Right atrium auricular region (tissue), 2 donors: ENCODE results near the gene BTBD17. TPM values are rescaled to one million over a fixed set of nuclear protein-coding genes. Genes with fewer than 3 reads are reported as not detected.

Experiments used
- DNase-seq: peaks from one replicate; pipeline ENCODE4 v3.0.0-alpha.2; 2019; ENCODE audit warnings: low spot score
- H3K27ac ChIP-seq, 2 donors: fragments of 200-600 bp; sonication (generic); 1 replicate in 1 of 2; 2 replicates in 1 of 2; pipeline ENCODE4 v1.5.1; 2016 to 2019
- H3K27me3 ChIP-seq, 2 donors: fragments of 200-600 bp; sonication (generic); one replicate each; pipeline versions ENCODE4 v1.5.1 to v1.6.0; 2017 to 2019
- H3K36me3 ChIP-seq: fragments of 200-600 bp; sonication (generic); one replicate; pipeline ENCODE4 v1.5.1; 2016
- H3K4me1 ChIP-seq, 2 donors: fragments of 200-600 bp; sonication (generic); one replicate each; pipeline versions ENCODE4 v1.5.1 to v1.6.0; 2017 to 2019
- H3K4me3 ChIP-seq, 2 donors: fragments of 200-600 bp; sonication (generic); 1 replicate in 1 of 2; 2 replicates in 1 of 2; pipeline ENCODE4 v1.5.1; 2017 to 2019; ENCODE audit warnings: mild to moderate bottlenecking in 1 of 2, moderate library complexity in 1 of 2
- H3K9me3 ChIP-seq, 2 donors: fragments of 200-600 bp; sonication (generic); one replicate each; pipeline ENCODE4 v1.5.1; 2019
- total RNA-seq, 2 donors: library from RNA; depleted of rRNA; stranded (reverse); fragments of >200 nt; gene quantifications; one replicate each; pipeline ENCODE4 v1.1.0, GENCODE V29; 2016
- TF ChIP-seq, protein P1 (sequence below), 2 donors: fragments of 200-600 bp; sonication (generic); IDR thresholded peaks; one replicate each; pipeline ENCODE4 v1.5.1; 2019; ENCODE audit warnings: antibody characterized with exemption in 2 of 2

The BTBD17 gene
- total RNA-seq, 2 donors from 2014 or later = not detected

DNA sequence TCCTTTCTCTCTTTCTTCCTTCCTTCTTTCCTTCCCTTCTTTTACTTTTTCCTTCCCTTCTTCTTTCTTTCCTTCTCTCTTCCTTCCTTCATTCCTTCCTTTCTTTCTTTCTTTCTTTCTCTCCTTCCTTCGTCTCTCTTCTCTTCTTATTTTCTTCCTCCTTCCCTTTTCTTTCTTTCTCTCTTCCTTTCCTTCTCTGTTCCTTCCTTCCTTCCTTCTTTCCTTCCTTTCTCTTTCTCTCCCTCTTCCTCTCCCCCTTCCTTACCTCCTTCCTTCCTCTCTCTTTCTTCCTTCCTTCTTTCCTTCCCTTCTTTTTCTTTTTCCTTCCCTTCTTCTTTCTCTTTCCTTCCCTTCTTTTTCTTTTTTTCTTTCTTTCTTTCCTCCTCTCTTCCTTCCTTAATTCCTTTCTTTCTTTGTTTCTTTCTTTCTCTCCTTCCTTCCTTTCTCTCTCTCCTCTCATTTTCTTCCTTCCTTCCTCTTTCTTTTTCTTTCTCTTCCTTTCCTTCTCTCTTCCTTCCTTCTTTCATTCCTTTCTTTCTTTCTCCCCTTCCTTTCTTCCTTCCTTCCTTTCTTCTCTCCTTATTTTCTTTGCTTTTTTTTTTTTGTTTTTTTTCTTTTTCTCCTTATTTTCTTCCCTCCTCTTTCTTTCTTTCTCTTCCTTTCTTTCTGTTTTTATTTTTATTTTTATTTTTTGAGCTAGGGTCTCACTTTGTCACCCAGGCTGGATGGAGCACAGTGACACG is 28.4 kb upstream of the BTBD17 start:
- Histone ChIP-seq H3K9me3 (no peaks in the 10 kb centered on the region), H3K27me3 (no peaks in the 10 kb centered on the region), H3K4me1 (peaks cover 0 to 12% of the 10 kb centered on the region in 2 donors), H3K4me3 (no peak overlapping the region), H3K36me3 (no peaks in the 10 kb centered on the region), H3K27ac (no peak overlapping the region)
- TF ChIP-seq, protein P1, sequence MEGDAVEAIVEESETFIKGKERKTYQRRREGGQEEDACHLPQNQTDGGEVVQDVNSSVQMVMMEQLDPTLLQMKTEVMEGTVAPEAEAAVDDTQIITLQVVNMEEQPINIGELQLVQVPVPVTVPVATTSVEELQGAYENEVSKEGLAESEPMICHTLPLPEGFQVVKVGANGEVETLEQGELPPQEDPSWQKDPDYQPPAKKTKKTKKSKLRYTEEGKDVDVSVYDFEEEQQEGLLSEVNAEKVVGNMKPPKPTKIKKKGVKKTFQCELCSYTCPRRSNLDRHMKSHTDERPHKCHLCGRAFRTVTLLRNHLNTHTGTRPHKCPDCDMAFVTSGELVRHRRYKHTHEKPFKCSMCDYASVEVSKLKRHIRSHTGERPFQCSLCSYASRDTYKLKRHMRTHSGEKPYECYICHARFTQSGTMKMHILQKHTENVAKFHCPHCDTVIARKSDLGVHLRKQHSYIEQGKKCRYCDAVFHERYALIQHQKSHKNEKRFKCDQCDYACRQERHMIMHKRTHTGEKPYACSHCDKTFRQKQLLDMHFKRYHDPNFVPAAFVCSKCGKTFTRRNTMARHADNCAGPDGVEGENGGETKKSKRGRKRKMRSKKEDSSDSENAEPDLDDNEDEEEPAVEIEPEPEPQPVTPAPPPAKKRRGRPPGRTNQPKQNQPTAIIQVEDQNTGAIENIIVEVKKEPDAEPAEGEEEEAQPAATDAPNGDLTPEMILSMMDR (IDR thresholded peaks at IDR 0.05) = no peak
- no peak for DNase-seq

GRCh38 chr17:74389084-74389753 is 27.6 kb upstream of the BTBD17 start:
- H3K36me3 ChIP-seq = no peaks in the 10 kb centered on the region
- H3K9me3 ChIP-seq = no peaks in the 10 kb centered on the region
- peaks cover 0 to 12% of the 10 kb centered on the region in 2 donors for H3K4me1 ChIP-seq
- no peak for DNase-seq
- TF ChIP-seq, protein P1 (IDR thresholded peaks at IDR 0.05) = no peak
- no peaks in the 10 kb centered on the region for H3K27me3 ChIP-seq
- no peak overlapping the region for H3K4me3 ChIP-seq
- H3K27ac ChIP-seq = no peak overlapping the region

GRCh38 chr17:74387365-74388218 is 25.9 kb upstream of the BTBD17 start:
- no peak for DNase-seq
- no peak overlapping the region for H3K4me3 ChIP-seq
- peak overlapping the region in 1 of 2 donors; percentile 33 for H3K27ac ChIP-seq
- no peaks in the 10 kb centered on the region for H3K9me3 ChIP-seq
- TF ChIP-seq, protein P1 (IDR thresholded peaks at IDR 0.05) = no peak
- H3K36me3 ChIP-seq = no peaks in the 10 kb centered on the region
- no peaks in the 10 kb centered on the region for H3K27me3 ChIP-seq
- H3K4me1 ChIP-seq = peaks cover 0 to 12% of the 10 kb centered on the region in 2 donors

- Histone ChIP-seq H3K36me3 (no peaks in the 10 kb centered on the region), H3K27ac (peak overlapping the region; percentile 21 to 33), H3K9me3 (no peaks in the 10 kb centered on the region), H3K27me3 (no peaks in the 10 kb centered on the region), H3K4me1 (peaks cover 0 to 12% of the 10 kb centered on the region in 2 donors), H3K4me3 (no peak overlapping the region)
- peak; percentile 66 for DNase-seq
- TF ChIP-seq, protein P1 (IDR thresholded peaks at IDR 0.05) = no peak
These were observed 24.7 kb upstream of the BTBD17 start for GRCh38 chr17:74386386-74386785.

- no peak overlapping the region for H3K4me3 ChIP-seq
- H3K27me3 ChIP-seq = no peaks in the 10 kb centered on the region
- TF ChIP-seq, protein P1 (IDR thresholded peaks at IDR 0.05) = no peak
- no peak for DNase-seq
- H3K36me3 ChIP-seq = no peaks in the 10 kb centered on the region
- peaks cover 0 to 17% of the 10 kb centered on the region in 2 donors for H3K4me1 ChIP-seq
- no peak overlapping the region for H3K27ac ChIP-seq
- no peaks in the 10 kb centered on the region for H3K9me3 ChIP-seq
These were observed 23.5 kb upstream of the BTBD17 start for GRCh38 chr17:74385201-74385600.
